Cardiac septum (tissue), 1 donor: ENCODE data around the gene SLC8A1. TPM values are rescaled to one million over a fixed set of nuclear protein-coding genes. Genes with fewer than 3 reads are reported as not detected.

ENCODE experiments used
- DNase-seq: peaks from one replicate; pipeline ENCODE4 v3.0.0-alpha.2; 2020; ENCODE audit warnings: low spot score
- intact Hi-C: fragments of 100-400 bp; cut with DNase I; formaldehyde crosslinking; loops from one replicate; pipeline ENCODE4 v1.14.0; 2022
- long read RNA-seq: library from polyadenylated mRNA; unstranded; transcript quantifications from one replicate; pipeline ENCODE4 v2.0.0, GENCODE V29; 2021
- total RNA-seq: library from RNA; stranded (reverse); fragmentation: NEBNext Ultra II Directional; extraction: Animal tissue kit (Norgen Biotek cat#: 25700); gene quantifications from one replicate; pipeline ENCODE4 v1.2.1, GENCODE V29; 2021
- donor health status: DM: no; HTN: no; CAD: no.

The SLC8A1 gene
- 906 TPM for total RNA-seq
- long read RNA-seq, partial matches to known transcripts = 18 of 193 reads
- long read RNA-seq, other reads (novel, unspliced or antisense) = 175 of 193 reads

DNA sequence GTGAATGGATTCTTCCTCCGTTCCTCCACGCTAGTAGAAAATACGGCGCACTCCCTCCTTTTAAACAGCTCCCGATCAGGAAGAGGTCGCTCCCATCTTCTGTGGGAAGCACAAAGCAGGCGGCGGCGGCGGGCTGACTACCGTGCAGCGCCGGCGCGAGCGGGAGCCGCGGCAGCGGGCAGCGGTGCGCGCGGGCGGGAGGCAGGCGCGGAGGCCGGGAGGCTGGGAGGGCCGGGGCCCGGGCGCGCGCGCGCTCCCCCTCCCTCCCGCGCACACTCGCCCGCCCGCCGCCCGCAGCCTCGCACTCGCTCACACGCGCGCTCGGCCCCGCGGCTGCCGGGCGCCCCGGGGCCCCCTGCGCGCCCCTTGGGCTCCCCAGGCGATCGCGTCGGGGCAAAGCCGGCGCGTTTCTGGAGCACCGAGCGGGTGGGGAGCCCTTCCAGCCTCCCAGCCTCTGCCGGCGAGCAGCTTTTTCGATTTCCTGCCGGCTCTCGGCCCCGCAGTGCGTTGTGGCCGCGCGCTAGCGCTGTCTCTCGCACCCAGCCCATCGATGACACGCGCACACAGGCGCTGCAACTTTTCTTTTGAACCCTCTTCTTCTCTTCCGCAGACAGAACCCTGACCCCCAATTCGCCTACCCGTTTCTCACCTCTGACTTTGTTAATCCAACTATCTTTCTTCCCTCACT, at the start of gene SLC8A1:
SLC8A1 (minus strand) TSS at position 173 of the 688 bp plus-strand sequence.
- intact Hi-C loops = loop anchor here (2.0 to 5.0 kb wide), 5 partner anchors 35 to 310 kb away; no protein-coding TSS in a partner anchor
- DNase-seq = peak; percentile 79

DNA sequence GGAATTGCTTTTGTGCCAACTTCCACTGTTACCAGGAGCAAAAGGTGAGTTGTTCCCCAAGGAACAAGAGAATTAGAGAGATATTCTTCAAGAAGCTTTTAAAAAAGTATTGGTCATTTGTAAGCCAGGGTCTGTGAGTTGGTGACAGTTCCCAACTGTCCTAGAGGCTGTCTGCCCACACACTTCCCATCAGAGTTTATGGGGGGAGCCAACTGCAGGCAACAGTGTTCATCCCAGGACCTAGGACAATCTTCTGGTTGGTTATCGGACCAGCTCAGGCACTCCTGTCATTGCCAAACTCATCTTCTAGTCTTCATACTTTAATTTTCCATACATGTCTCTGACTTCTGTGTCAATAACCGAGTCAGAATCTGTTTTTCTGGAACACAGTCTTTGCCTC, 47.5 kb upstream of the SLC8A1 start:
- intact Hi-C loops = no loop called here
- no peak for DNase-seq

DNA sequence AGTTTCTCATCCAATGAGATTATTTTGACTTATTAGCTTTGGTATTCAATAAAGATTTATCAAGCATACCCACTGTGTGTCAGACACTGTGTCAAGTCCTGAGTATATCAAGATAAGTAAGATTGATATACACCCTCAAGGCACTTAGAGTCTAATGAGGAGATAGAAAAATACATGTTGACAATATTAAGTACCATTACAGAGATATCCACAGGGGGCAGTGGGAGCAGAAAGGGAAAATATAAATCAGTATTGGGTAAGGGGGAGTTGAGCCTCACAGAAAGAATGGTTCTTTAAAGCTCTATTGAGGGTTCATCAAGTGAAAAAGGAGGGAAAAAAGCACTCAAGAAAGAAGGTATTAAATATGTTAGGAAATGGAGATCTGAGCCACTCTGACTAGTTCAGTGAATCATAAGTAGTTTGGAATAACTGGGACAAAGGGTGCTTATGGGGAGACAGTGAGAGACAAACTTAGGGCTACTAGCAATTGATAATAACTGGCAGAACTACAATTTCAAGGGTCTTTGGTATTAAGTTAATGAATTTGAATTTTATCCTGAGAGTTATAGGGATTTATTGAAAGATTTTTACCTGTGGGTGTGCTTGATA, 45.5 kb upstream of the SLC8A1 start:
- no peak for DNase-seq
- intact Hi-C loops = no loop called here

GRCh38 chr2:40489678-40489960, 37.7 kb upstream of the SLC8A1 start:
- intact Hi-C loops = loop anchor here (5.0 kb wide), 1 partner anchor 37 kb away; the partner anchor contains the start of gene SLC8A1
- no peak for DNase-seq

DNA sequence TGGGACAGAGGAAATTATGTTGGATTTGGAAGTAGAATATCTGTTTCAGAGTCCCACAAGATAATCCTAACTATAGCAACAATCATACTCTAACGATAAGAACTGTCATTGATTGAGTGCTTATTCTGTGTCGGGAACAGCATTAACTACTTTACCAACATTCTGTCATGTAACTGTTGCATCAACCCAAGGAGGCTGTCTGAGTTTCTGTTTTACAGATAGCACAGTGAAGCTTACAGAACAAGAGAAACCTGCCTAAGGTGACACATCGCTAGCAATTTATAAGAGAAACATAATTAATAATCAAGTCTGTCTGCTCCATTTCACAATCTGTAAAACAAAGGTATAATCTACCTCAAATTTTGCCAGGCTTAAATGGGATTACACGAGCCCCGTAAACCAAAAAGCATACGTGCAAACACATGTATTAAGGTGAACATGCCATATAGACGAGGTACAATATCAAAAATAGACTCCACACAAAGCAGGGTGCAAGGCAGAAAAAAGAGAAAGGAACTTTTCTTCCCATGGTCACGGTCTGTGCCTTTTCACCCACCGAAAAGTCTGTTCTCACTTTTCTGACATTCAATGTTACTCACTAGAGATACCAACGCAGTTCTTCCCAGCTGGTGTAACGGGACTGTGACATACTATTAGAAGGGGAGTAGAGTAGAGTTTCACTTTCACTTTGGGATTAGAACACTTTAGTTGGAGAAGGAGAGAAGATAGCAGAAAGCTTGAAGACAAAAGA, 37.2 kb upstream of the SLC8A1 start:
- no peak for DNase-seq
- intact Hi-C loops = loop anchor here (5.0 kb wide), 1 partner anchor 37 kb away; the partner anchor contains the start of gene SLC8A1

GRCh38 chr2:40488101-40488601, 36.3 kb upstream of the SLC8A1 start:
- no peak for DNase-seq
- intact Hi-C loops = loop anchor here (5.0 kb wide), 1 partner anchor 36 kb away; the partner anchor contains the start of gene SLC8A1

DNA sequence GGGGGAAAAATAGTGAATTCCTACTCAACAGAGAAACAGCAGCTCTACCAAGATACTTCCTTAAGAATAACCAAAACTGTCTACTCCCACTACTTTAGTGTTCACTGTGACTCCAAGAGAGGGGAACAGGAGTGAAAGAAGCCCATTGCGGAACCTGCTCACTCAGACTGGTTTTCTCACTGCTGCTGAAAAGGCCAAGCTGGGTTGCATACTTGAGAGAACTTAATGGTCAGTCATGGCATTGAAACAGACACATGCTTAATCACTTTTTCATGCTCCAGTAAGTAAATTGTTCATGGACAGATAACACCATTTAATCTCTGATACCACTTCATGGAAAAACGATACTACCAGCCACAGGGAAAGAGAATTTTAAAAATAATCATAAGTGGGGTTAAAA, 35.7 kb upstream of the SLC8A1 start:
- no peak for DNase-seq
- intact Hi-C loops = loop anchor here (5.0 kb wide), 1 partner anchor 35 kb away; the partner anchor contains the start of gene SLC8A1

- DNase-seq = no peak
- intact Hi-C loops = loop anchor here (5.0 kb wide), 1 partner anchor 34 kb away; the partner anchor contains the start of gene SLC8A1
Observed at GRCh38 chr2:40485854-40486253, 34.0 kb upstream of the SLC8A1 start.

GRCh38 chr2:40485318-40485717, 33.4 kb upstream of the SLC8A1 start:
- intact Hi-C loops = loop anchor here (5.0 kb wide), 1 partner anchor 33 kb away; the partner anchor contains the start of gene SLC8A1

DNA sequence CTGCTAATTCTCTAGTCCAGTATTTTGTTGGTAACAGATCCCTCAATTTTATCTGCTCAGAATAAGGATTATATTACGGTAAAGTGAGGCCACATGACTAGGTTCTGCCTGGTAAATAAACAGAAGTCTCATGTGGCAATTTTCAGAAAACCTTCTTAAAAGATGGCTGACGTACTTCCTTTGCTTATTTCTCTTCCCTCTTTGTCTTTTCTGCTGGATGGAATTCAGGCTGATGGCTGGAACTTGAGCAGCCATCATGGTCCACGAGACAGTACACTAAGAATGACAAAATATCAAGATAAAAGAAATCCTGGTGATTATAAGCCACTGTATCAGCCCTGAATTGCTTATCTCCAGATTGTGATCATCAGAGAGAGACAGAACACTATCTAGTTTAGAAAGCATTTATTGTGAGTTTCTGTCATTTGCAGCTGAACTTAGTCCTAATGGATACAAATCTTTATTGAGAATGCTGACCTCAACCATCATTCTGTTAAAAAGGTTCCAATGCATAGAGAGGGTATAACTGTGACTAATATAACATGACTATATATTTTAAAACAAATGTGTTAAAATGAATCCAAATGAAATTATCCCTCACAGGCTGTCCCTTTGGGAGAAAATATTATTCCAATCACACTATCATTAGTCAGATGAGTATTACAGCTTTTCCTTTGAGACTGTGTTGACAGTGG, 31.8 kb upstream of the SLC8A1 start:
- no peak for DNase-seq
- intact Hi-C loops = no loop called here

More at GRCh38 chr2:40485318-40485717, 33.4 kb upstream of the SLC8A1 start:
- no peak for DNase-seq

GRCh38 chr2:40480596-40480995, 28.7 kb upstream of the SLC8A1 start:
- DNase-seq = no peak
- intact Hi-C loops = no loop called here

GRCh38 chr2:40480073-40480472, 28.2 kb upstream of the SLC8A1 start:
- DNase-seq = no peak
- intact Hi-C loops = no loop called here

GRCh38 chr2:40477361-40477760, 25.5 kb upstream of the SLC8A1 start:
- DNase-seq = no peak
- intact Hi-C loops = no loop called here

DNA sequence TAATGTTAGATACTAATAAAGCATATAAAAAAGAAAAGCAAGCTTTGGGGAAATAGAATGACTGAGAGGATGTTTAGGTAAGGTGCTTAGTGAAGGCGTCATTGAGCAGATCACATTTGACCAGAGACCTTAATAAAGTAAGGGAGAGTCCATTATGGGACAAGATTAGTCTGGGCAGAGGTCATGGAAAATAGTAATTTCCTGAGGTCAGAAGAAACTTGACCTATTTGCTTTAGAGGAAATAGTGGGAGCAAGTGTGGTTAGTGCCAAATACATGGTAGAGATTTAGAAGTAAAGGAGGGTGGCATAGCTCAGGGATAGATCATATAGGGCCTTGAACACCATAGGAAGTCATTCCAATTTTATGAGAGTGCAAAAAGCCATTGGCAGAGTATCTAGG, 24.5 kb upstream of the SLC8A1 start:
- intact Hi-C loops = no loop called here
- no peak for DNase-seq

DNA sequence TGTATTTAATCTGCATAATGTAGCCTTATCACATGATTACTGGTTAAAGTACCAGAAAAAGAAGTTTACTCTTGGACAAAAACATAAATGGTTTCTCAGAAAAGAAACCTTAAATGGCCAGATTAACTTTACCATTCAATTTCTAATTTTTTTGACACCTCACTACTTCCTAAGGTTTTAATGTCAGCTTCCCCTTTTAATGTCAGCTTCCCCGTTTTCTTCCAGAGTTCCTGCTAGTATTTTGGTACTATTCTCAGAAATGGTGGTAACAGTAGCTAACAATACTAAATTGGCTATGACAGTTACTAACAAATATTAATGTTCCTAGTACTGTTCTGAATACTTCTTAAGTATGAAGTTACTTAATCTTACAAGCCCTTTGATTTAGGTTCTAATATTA, 22.4 kb upstream of the SLC8A1 start:
- intact Hi-C loops = no loop called here

GRCh38 chr2:40471866-40472265, 20.0 kb upstream of the SLC8A1 start:
- no peak for DNase-seq
- intact Hi-C loops = no loop called here

More for the DNA sequence above, 22.4 kb upstream of the SLC8A1 start:
- DNase-seq = no peak

DNA sequence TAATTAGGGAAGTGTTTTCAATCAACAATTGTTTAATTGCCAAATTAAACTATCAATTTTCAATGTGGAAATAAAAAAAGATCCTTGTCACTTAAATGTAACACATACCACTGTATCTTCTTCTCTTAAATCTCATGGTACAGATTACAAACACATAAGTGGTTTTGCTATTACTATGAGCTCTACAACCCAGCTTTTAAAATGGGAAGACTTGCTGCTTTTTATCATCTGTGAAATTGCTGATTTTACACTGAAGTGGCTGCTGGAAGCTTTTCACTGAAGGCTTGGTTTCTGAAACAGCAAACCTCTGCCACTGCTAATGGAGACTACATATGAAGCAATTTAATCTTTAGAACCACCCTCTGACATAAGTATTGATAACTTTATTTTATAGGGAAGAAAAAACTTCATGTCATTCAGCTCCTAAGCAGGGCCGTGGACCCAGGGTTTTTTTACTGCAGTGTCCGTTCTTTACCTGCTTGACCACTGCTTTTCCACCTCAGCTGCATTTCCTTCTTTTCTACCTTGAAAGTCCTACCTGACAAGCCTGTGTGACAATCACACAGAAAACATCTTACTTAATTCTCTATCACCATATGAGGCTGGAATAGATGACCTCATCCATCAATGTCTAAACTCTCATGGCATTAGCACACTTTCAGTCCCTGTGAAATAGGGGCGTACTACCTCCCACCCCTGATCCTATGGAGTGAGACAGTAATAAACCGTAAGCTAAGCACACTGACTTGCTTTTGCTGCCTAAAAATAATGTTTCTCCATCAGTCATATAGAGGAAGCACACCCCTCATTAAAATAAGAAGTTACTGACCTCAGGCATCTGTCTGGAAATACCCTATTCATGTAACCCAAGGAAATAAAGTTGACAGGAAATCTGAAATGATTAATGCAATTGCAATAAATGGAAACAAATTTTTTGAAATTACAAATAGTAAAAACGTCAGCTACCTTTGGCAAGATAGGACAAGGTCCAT, 19.2 kb upstream of the SLC8A1 start:
- DNase-seq = no peak
- intact Hi-C loops = no loop called here

DNA sequence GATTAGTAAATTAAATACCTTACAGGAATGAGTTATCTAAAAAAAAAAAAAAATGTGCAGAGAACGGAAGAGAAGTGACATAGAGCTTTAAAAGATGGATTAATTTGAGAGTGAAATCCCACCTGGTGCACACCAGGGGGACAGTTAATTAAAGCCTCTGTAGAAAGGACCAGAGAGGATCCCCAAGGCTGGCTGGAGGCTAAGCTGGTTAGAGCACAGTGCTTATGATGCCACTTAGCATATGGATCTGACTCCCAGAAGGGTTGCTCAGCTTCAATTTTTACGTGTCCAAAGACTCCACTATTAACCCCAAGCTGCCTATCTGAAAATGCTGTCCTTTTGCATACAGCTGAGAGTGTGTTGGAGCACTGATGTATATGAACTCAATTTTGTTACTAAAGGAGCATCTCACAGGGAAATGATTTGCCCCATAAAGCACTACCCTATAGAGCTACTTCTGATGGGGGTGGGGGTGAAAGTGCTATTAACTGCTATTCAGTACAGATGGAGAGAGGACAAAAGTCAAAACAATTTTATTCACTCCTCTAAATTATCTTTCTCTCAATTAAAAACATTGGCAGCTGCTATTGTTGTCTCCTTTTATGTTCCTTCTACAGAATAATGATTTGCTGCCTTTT, 15.2 kb upstream of the SLC8A1 start:
- intact Hi-C loops = no loop called here
- DNase-seq = no peak
